ENCODE measurements around the gene CACUL1. TPM values are rescaled to one million over a fixed set of nuclear protein-coding genes. Genes with fewer than 3 reads are reported as not detected.

CACUL1 gene
- total RNA-seq, 1 donor from 2014 or later: 27.1 TPM

DNA sequence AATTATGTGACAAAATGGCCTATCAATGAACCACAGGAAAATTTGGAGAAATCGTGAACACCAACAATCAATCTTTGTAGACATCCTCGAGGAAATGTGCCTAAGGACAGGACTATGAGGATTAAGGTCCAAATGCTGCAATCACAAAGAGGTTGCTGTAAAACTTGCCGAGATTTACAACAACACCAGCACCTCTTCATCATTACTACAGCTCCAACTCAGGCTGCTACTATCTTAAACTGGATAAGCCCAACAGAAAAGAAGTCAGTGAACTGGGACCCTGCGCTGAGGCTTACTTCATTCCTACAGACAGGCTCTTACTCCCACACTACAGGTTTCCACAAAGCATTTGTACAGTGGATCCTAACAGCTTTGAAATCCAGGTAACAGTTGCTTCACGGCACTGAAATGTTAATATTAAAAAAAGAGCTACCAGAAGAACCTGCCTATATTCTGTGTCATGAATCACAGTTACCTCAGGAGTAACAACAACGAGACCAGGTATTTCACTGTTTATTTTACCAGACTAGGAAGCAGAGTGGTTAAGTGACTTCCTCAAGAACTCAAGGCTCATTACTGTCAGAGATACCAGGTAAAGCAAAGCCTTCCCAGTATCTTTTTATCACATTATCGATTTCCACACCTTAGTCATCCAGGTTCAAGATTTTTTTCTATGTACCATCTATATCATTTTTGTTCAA, 23.9 kb downstream of the CACUL1 start:
- ChIA-PET CTCF (interaction anchor here (1.5 kb wide), 1 partner anchor 11 kb away, joined by 4 read pairs; no protein-coding TSS in a partner anchor), POLR2A (interaction anchor here (2.4 kb wide), 1 partner anchor 24 kb away, joined by 16 read pairs; the partner anchor contains the start of gene CACUL1)
- H3K27ac Mint-ChIP-seq: peak overlapping the region; percentile 80
- intact Hi-C loops (cut with micrococcal nuclease): no loop called here
- no peaks in the 10 kb centered on the region for H3K9me3 Mint-ChIP-seq
- ATAC-seq (ENCODE audit: low read depth): no peak
- peaks cover 59% of the 10 kb centered on the region for H3K4me1 Mint-ChIP-seq
- H3K27me3 Mint-ChIP-seq: no peaks in the 10 kb centered on the region
- H3K4me3 Mint-ChIP-seq: no peak overlapping the region
- no peak for DNase-seq
- no peak for TF ChIP-seq CTCF (IDR thresholded peaks at IDR 0.05)
- peaks cover 11% of the 10 kb centered on the region for H3K36me3 Mint-ChIP-seq (ENCODE audit: low read depth)

DNA sequence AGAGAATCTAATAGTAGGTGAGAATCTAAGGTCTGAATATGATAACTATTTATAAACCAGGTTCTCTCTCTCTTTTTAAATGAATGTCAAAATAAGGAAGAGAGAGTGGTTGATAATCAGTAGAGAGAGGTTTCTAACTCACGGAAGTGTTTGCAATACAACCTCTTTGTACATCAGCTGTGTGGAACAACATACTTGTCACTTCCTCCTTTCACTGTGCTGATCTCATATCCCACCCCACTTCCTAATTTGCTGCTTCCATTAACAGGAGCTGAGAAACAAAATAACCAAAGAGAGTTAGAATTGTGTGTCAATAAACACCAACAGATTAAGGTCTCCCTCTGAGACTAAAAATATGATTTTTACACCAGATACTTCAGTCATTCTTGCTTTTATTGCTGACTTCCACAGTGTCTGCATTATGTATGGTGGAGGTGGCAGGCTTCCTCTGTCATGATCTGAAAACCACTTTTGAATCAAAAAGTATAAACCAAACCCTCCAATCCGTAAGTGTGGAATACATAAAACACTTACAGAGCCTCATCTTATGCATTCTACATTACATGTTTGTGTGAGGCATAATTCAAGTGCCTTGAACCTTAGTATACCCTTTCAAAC, 25.0 kb downstream of the CACUL1 start:
- intact Hi-C loops (cut with micrococcal nuclease): loop anchor here (1.0 to 5.0 kb wide), 2 partner anchors 25 to 578 kb away; partner anchors contain the start of gene CACUL1

DNA sequence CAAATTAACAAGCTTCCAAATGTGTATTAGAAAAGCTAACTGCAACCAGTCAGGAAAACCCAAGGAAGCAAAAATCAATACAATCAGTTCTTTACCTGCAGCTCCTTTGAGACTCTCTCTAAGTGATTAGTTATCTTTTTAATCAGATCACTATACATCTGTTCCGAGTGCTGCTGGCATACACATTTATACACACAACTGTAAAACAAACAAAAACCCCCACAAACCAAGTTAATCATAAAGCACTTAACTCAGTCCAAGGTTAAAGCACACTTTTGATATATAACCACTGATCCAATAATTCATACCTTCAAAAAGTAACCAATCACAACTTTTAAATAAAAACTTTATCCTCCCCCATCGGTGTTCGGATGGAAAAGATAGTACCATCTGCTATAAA, 25.6 kb downstream of the CACUL1 start:
- ATAC-seq (ENCODE audit: low read depth): peak; percentile 10
- H3K27ac Mint-ChIP-seq: peak overlapping the region; percentile 80
- intact Hi-C loops (cut with micrococcal nuclease): loop anchor here (1.0 to 5.0 kb wide), 2 partner anchors 25 to 578 kb away; partner anchors contain the start of gene CACUL1
- peak overlapping the region; percentile 63 for H3K4me3 Mint-ChIP-seq
- H3K4me1 Mint-ChIP-seq: peaks cover 51% of the 10 kb centered on the region
- POLR2A ChIA-PET: interaction anchor here (2.4 kb wide), 1 partner anchor 25 kb away, joined by 16 read pairs; the partner anchor contains the start of gene CACUL1
- TF ChIP-seq CTCF (IDR thresholded peaks at IDR 0.05): no peak
- DNase-seq: no peak
- H3K36me3 Mint-ChIP-seq (ENCODE audit: low read depth): peaks cover 17% of the 10 kb centered on the region
- H3K27me3 Mint-ChIP-seq: no peaks in the 10 kb centered on the region
- CTCF ChIA-PET: interaction anchor here (0.9 to 1.7 kb wide), 2 partner anchors 10 to 23 kb away, joined by 3 to 5 read pairs; no protein-coding TSS in a partner anchor
- no peaks in the 10 kb centered on the region for H3K9me3 Mint-ChIP-seq

More for the DNA sequence above, 25.0 kb downstream of the CACUL1 start:
- POLR2A ChIA-PET: interaction anchor here (2.4 kb wide), 1 partner anchor 25 kb away, joined by 16 read pairs; the partner anchor contains the start of gene CACUL1
- no peak for TF ChIP-seq CTCF (IDR thresholded peaks at IDR 0.05)
- no peaks in the 10 kb centered on the region for H3K9me3 Mint-ChIP-seq
- no peak for DNase-seq
- CTCF ChIA-PET: interaction anchor here (0.7 to 1.5 kb wide), 3 partner anchors 9 to 23 kb away, joined by 3 to 4 read pairs (median 4); no protein-coding TSS in a partner anchor
- H3K4me3 Mint-ChIP-seq: peak overlapping the region; percentile 63
- H3K36me3 Mint-ChIP-seq (ENCODE audit: low read depth): peaks cover 17% of the 10 kb centered on the region
- peak overlapping the region; percentile 80 for H3K27ac Mint-ChIP-seq
- peaks cover 53% of the 10 kb centered on the region for H3K4me1 Mint-ChIP-seq
- peak; percentile 96 for ATAC-seq (ENCODE audit: low read depth)
- H3K27me3 Mint-ChIP-seq: no peaks in the 10 kb centered on the region

- no peak overlapping the region for H3K4me3 Mint-ChIP-seq
- H3K27ac Mint-ChIP-seq: no peak overlapping the region
- ATAC-seq (ENCODE audit: low read depth): no peak
- DNase-seq: no peak
- CTCF ChIA-PET: interaction anchor here (1.7 kb wide), 1 partner anchor 158 kb away, joined by 7 read pairs; no protein-coding TSS in a partner anchor
- H3K9me3 Mint-ChIP-seq: no peaks in the 10 kb centered on the region
- no peak for TF ChIP-seq CTCF (IDR thresholded peaks at IDR 0.05)
- peaks cover 19% of the 10 kb centered on the region for H3K36me3 Mint-ChIP-seq (ENCODE audit: low read depth)
- peaks cover 35% of the 10 kb centered on the region for H3K4me1 Mint-ChIP-seq
- H3K27me3 Mint-ChIP-seq: no peaks in the 10 kb centered on the region
- intact Hi-C loops (cut with micrococcal nuclease): loop anchor here (5.0 kb wide), 1 partner anchor 581 kb away; no protein-coding TSS in a partner anchor
- POLR2A ChIA-PET: no interaction called here
Measured at GRCh38 chr10:118725886-118726500, 28.8 kb downstream of the CACUL1 start.
